Stimulated activated CD4-positive, alpha-beta T cell treated with anti-CD3 and anti-CD28 coated beads, Interleukin-4, amount 100 ng/mL, for 24 hours (primary cell): ENCODE measurements around the gene DOHH.
"Not testable (repeated sequence)": the region's sequence is repeated elsewhere in the genome, so short reads cannot be mapped to it uniquely, and the experiment has no call there.

ENCODE experiments used
- DNase-seq: peaks from one replicate; pipeline ENCODE4 v3.0.0-alpha.2; 2020

Gene DOHH

DNA sequence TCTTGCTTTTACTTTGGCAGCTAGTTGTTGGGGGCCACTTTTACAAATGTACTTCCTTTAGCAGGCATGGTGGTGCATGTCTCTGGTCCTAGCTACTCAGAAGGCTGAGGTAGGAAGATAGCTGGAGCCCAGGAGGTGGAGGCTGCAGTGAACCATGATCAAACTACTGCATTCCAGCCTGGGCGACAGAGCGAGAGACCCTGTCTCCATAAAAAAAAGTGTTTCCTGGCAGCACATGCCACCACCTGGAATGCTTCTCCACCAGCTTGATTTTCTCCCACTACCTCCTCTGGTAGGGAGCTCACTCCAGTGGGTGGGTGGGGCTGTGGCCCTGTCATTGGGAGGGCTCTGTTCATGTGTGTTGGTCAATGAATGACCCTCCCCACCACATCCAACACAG, 18.2 kb upstream of the DOHH start:
- DNase-seq, result no peak

DNA sequence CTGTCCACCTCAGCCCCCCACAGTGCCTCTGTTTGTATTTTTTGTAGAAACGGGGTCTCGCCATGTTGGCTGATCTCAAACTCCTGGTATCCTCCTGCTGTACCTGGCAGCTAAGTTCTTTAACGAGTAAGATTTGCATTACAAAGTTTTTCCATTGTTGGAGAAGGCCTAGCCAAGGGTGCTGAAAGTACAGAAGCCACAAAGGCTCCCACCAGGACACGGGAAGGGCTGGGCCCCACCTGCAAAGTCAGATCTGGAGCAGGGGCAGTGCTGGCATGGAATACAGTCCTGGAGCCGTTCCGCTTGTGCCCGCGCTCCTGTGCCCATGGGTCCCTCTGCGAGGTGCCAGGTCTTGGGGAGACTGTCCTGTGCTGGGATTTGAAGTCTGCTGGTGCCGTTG, 17.8 kb upstream of the DOHH start:
- no peak for DNase-seq

GRCh38 chr19:3517638-3518037, 17.2 kb upstream of the DOHH start:
- DNase-seq, result no peak

DNA sequence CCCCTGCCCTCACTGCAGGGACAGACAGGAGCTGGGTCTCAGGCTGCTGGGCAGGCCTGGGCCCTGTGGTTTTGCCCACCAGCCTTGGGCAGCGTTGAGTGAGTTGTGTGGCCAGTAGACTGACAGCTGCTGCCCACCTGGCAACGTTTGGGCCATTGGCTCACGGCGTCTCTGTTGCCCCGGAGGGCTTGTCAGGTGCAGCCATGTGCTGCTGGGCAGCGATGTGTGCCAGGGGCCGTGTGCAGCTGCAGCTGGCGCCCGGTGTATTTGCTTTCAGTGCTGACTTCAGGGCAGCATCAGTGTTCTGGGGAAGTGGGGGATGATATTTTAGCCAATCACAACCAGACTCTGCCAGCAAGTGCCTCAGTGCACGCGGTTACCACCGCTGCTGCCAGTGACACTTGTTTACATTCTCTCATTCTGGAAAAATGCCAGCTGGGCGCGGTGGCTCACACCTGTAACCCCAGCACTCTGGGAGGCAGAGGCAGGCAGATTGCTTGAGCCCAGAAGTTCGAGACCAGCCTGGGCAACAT, 16.3 kb upstream of the DOHH start:
- peak; percentile 23 for DNase-seq

DNA sequence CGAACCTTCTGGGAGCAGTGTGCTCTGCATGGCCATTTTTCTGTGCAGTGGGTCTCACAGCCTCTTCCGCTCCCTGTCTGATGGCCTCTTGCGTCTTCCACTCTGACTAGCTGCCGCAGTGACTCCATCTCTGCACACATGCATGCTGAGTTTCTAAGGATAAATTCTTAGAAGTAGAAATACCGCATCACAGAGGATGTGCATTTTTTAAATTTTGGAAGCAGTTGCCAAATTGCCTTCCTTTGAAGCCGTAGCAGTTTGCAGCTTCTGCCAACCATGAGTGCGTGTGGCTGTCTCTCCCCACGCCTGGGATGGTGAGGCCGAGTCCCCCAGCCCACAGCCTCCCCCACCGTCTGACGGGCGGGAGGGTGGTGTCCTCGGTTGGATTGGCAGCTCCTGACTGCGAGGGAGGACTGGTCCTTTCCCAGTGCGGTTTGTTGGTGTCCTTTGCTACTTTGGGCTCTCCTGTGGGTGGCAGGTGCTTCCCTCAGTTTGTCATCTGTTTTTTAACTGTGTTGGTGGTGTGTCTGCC, 15.5 kb upstream of the DOHH start:
- DNase-seq, result no peak

DNA sequence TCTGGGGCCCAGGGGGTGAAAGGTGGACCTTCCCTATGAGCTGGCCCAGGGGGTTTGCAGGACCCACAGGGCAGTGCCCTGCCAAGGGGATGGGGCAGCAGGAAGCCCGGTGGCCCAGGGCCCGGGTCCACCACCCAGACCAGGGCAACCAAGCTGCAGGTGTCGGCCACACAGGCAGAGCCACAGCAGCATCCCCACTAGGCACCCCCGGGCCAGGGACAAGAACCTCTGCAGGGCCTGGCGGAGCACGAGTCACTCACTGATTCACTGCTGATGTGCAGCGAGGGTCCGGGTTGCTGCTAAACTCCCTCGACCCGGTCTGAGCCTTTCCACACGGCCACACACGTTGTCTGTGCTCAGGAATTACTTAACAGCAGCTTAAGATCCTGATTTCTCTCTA, 14.5 kb upstream of the DOHH start:
- DNase-seq, result no peak

DNA sequence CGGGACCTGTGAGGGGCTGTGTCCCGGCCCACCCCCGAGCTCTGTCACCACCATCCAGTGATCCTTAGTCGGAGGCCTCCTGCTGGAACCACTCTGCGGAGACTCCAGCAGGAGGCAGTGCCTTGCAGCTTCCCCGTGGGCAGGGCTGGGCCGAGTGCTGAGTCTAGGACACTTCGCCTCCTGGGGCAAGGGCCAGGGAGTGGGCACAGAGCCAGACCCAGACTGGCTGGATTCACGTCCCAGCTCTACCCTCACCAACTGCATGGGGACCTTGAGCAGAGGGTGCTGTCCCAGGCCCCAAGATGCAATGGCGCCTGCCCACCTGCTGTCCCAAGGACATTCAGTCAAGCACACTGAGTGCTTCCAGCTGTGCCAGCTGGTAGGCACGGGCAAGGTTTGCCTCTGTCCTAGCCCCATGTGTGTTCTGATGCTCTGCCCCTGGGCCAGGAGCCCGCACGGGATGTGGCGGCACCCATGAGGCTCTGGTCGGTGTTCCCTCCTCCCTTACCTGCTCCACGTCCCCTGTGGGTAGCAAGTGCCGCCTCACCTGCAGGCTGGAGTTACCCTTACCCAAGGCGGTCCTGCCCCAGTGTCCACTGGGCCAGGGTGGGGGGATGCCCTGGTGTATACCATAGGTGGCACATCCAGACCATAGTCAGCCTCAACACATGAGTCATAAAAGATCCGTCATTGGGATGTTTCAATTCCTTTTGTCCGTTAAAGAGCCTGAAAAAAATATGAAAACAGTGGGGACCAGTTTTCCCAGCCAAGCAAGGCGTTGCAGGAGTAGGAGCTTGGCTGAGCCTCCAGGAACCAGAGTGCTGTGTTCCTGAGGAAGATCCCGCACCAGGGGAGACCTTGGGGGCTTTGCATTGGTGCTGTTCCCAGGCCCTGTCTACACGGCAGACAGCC, 13.0 kb upstream of the DOHH start:
- no peak for DNase-seq

GRCh38 chr19:3512562-3513228, 12.2 kb upstream of the DOHH start:
- DNase-seq, result no peak

GRCh38 chr19:3511506-3512251, 11.2 kb upstream of the DOHH start:
- no peak for DNase-seq

- no peak for DNase-seq
These were observed 10.3 kb upstream of the DOHH start for GRCh38 chr19:3510727-3511126.

DNA sequence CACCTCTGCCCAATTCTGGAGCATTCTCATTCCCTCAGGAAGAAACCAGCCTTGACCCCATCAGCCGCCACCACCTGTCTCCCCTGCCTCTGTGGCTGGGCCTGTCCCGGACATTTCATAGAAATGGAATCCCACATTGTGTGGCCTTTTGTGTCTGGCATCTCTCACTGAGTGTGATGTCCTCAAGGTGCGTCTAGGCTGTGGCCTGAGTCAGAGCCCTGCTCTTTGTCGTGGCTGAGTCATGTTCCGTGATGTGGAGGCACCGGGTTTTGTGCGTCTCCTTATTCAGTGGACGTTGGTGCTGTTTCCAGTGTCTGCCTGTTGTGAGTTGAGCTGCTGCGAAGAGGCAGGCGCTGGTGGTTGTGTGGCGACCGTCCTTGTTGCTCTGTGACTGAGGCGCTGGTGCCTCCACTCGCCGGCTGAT, 9.1 kb upstream of the DOHH start:
- DNase-seq, result peak; percentile 46

DNA sequence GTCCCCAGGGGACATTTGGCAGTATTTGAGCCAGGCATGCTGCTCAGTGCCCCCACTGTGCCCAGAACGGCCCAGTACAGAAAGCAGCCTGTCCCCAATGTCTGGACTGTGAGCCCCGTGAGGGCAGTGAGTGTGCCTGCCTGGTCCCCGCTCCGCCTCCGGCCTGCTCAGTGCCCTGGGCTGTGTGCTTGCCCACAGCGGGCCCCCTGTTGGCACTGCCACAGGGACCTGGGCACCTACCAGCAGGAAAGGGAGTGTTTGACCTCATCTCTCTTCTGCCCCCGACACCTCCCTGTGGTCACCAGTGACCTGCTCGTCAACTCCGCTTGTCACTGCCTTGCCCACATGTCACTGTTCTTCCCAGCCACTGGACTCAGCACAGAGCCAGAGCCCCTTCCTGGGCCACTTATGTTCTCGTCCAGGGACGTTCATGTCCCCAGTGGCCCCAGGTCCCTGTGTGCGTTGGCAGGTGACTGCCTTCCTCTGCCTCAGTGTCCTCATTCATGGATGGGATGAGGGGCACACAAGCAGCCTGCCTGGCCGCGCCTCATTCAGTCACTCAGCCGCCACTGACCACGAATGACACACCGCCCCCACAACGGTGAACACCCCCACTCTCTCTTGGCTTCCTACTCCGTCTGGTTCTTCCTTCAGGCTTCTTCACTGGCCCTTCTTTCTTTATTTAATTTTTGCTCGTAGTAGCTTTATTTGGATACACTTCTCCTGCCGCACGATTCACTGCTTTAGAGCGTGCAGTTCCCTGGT, 8.5 kb upstream of the DOHH start:
- DNase-seq, result no peak

- DNase-seq, result not testable (repeated sequence)
These were observed 7.7 kb upstream of the DOHH start for GRCh38 chr19:3508121-3508661.

- peak; percentile 41 for DNase-seq
These were observed 7.1 kb upstream of the DOHH start for GRCh38 chr19:3507371-3508120.

DNA sequence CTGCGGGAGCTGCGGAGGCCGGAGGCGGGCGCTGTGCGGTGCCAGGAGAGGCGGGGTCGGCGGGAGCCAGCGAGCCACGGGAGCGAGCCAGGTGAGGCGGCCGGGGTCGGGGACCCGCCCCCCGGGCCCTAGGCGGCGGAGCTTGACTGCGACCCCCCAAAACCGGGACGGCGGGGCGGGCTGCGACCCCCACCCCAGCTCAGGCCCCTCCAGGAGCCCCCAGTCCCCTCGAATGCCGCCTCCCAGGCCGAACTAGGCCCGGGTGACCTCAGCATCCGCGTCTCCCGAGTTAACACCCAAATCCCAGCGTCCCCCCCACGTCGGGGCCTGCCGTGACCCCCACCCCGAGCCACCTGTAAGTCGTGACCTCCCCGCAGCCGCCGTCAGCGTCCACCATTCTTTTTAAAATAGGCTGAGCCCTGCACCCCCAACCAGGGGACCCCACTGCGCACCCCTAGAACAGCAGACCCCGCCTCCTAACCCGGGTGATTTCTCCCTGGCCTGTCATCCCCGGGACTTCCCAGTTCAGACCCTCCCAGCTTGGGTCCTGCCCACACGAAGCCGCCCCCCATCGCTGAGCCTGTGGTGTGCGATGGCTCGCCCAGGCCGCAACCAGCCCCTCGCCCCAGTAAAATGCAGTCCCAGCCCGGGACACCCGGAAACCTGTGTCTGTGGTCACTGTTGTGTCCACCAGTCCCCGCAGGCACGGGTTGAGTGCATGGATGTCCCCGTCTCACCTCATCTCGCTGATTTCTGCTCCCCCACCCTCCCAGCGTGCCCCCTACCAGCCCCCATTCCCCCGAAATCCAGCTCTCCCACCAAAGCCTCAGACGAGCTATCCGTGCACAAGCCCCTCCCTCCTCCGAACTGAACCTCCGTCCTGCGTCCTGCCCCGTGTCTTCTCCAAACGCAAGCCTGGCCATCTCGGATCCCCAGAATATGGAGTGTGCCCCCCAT, 6.2 kb upstream of the DOHH start:
- DNase-seq, result peak; percentile 16

DNA sequence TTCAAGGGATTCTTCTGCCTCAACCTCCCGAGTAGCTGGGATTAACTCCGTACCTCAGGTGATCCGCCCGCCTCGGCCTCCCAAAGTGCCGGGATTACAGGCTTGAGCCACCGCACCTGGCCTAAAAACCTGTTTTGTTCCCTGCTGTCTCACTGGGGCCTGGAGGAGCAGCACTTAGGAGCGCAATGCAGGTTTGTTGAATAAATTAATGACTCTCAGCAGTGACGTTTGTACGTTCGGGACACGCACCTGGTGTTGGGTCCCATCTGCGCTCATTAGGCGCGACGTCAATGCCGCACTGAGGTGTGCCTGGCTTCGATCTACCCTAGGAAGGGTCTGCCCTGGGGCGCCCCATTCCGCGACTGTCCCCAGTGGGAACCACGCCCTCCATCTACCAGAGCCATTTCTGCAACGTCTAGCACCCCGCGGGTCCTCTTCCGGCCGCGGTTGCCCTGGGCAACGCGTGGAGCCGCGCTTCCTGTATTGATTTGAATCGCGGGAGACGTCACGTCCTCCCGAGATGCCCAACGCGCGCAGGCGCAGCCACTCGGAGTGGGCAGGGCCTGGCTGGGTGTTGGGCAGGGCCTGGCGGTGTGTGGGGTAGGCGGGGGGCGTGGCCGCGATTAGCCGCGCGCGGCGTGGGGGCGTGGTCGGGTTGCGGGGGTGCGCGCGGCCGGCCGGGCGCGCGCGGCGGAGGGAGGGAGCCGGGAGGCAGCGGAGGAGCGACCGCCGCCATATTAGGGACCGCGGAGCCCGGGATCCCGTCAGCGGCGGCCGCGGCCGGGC, 5.3 kb upstream of the DOHH start, which contains the start of gene FZR1:
FZR1 (plus strand) TSS at position 714 of the 786 bp plus-strand sequence. CDS start 16,679 bp downstream, outside the sequence.
- DNase-seq, result peak; percentile 99

DNA sequence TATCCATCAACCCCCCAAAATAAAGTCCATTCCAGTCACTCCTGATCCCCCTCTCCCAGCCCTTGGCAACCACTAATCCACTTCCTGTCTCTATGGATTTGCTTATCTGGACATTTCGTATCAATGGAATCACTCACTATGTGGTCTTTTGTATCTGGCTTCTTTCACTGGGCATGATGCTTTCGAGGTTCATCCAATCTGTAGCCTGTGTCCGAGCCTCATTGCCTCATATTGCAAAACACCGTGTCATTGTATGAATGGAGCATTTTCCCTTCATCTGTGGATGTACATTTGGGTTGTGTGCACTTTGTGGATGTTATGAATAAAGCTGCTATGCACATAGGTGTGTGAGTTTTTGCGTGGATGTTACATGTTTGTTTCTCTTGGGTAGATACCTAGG, 4.3 kb upstream of the DOHH start:
- DNase-seq, result no peak

DNA sequence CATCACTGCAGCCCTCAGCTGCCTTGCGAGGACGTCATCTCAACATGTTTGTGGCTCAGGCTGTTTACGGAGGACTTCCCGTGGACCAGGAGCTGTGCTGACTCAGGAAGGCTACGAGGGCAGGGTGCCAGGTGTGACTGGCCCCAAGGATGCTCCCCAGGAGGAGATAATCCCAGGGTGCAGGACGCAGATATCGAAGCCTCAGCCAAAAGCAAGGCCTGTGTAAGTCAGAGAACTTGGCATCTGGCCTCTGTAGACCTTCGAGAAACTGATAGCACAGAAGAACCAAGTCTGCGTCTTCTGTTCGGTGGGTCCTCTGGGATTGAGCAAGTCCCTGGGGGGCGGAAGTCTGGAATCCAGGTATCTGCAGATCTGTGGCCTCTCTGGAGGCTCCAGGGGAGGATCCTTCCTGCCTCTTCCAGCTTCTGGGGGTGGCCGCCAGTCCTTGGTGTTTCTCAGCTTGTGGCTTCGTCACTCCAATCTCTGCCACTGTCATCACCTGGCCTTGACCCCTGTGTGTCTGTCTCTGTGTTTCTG, 2.6 kb upstream of the DOHH start:
- DNase-seq, result no peak

DNA sequence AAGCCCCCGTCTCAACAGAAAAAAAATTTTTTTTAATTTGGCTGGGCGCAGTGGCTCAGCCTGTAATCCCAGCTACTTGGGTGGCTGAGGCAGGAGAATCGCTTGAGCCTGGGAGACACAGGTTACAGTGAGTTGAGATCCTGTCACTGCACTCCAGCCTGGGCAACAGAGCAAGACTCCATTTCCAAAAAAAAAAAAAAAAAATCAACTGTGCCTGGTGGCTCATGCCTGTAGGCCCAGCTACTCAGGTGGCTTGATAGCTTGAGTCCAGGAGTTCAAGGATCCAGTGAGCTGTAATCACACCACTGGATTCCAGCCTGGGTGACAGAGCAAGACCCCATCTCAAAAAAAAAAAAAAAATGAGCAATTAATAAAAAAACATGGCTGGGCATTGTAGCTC, 1.3 kb upstream of the DOHH start:
- no peak for DNase-seq
